SHP77 treated with DMSO at 0.1 percent for 48 hours (cell line): ENCODE measurements around the gene ZIC5.

Source experiments
- DNase-seq: peaks from one replicate; lab custom pipeline; 2025; lab: John Stamatoyannopoulos, UW

Gene ZIC5

GRCh38 chr13:99971576-99972189 lies at the start of gene ZIC5:
Gene ZIC5, minus strand, starts transcription at chr13:99971767. Its CDS starts 164 bp downstream, at chr13:99971603.
- no peak for DNase-seq

- DNase-seq = no peak
Observed at GRCh38 chr13:100019780-100020356, 48.3 kb upstream of the ZIC5 start.

DNA sequence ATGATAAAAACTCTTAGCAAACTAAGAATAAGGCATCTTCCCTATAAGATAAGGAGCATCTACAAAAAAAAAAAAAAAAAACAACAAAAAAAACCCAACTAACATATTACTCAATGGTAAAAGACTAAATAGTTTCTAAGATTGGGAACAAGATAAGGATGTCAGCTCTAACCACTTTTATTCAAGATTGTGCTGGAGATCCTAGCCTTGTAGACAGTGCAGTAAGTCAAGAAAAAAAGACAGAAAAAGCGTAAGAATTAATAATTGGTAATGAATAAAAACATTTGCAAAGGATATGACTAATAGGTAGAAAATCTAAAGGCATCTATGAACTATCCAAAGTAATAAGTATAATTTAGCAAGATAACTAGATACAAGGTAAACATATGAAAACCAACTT lies 43.1 kb upstream of the ZIC5 start:
- no peak for DNase-seq

GRCh38 chr13:99998261-99998660 lies 26.7 kb upstream of the ZIC5 start:
- DNase-seq = no peak

DNA sequence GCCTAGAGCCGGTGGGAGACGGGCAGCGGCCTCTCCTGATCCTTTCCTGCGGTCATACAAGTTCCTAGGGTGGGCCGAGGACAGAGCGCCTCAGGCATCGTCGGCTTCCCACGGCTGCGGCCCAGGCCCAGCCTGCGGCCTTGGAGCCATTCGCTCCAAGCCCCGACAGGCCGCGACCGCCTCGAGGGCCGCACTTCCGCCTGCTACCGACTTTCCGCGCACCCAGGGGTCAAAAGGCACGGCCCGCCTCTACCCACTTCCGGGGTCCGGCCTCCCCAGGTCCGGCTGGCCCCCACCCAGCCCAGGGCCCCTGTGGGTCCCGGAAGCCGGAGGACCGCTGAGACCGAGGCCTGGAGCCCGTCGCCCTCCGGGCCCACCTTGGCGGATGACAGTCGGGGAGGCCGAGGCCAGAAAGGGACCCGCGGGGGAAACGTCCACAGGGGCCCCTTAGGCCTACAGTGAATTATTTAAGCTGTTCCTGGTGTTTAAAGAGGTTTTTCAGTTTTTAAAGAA lies 26.2 kb upstream of the ZIC5 start:
- no peak for DNase-seq

GRCh38 chr13:99996381-99996973 lies 24.9 kb upstream of the ZIC5 start:
- peak; percentile 86 for DNase-seq

- no peak for DNase-seq
Observed at GRCh38 chr13:99995589-99996380, 24.2 kb upstream of the ZIC5 start.

DNA sequence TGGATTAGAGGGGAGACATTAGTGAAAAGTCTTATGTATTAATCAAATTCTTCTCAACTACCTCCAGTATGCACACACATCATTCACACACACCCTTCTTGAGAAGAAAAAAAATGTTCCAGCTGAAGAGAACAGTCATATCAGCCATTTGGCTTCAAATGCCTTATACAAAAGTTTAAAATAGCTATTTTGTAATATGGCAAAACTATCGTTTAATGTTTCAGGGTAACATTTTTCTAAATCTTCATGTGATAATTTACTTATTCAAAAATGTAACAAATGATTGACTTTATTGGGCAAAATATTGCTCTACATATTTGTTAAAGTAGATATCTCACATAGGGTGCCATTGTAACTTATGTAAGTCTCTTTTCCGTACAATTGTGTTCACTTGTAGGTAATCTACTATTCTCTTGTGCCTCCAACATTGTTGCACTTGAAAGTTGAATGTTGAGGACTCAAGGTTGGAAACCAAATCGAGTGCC lies 23.6 kb upstream of the ZIC5 start:
- no peak for DNase-seq

DNA sequence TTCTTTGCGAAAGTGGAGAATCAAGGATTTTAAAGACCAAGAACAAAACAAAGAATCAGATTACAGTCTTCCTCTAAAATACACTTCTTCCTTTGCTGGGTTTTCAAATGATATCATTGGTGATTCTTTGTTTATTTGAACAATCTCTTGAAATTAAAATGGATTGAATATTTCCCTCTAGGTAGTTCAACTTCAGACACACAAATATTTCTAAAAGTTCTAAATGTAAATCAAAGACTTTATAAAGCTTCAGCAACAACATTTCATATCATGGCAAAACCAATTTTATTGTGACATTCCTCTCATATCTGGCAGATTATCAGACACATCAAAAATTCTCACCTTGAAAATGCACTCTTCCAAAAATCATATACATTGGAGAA lies 23.1 kb upstream of the ZIC5 start:
- no peak for DNase-seq

- no peak for DNase-seq
Observed at GRCh38 chr13:99993660-99994637, 22.4 kb upstream of the ZIC5 start.

DNA sequence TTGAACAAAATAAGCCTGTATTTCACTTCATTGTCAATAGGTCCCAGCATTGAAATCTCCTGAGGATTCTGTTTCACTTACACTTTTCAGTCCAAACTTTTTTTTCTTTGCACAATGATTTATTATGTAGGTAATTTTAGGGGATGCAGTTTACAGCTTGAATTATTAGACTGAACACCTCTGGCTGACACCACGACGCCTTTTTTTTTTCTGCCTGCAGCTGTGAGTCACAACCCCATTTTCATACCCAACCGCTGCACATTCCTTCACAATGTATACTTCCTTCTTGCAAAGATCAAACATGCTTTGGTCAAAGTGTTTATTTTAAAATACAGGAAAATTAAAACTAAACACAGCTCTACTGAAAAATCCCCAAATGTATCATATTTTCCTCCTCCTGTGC lies 21.4 kb upstream of the ZIC5 start:
- no peak for DNase-seq

DNA sequence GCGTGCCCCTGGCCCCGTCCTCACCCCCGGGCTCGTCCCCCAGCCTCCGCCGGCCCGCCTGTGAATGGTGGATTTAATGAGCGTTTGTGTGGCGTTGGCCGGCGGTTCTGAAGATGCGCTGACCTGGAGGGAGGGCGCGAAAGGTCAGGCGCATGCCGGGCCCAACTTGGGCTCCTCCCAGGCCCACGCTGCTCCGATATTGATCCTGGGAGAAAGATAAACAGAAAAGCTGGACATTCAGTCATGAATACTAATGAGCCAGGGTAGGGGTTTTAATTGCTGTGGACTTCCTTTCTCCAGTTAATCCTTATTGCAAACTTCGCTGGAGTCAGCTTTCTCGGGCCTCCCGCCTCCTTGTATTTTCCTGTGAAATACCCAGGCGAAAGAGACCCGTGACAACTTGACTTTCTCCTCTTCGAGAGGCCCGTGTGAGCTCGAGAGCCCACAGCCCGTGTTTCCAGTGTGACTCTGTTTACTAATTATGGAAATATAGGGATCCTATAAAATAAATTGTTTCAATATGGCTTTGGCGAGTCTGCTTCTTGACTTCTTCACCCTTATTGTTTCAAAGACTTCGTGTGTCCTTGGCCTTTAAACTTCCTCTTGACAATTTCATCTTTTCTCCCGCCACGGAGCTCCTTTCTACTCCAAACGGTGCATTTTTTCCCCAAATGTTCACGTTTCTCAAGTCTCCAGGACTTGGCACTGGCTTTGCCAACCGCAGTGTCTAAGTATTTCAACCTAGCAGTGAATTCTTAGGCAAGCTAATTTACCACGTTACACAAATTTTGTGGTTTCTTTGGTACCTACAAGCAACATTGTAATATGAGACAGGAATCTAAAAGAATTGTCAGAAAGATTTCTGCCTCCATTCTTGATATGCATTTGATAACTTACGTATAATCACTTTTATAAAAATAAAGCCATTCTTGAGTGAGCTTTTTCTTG lies 20.5 kb upstream of the ZIC5 start:
- DNase-seq = no peak

GRCh38 chr13:99991013-99991827 lies 19.7 kb upstream of the ZIC5 start:
- DNase-seq = no peak

DNA sequence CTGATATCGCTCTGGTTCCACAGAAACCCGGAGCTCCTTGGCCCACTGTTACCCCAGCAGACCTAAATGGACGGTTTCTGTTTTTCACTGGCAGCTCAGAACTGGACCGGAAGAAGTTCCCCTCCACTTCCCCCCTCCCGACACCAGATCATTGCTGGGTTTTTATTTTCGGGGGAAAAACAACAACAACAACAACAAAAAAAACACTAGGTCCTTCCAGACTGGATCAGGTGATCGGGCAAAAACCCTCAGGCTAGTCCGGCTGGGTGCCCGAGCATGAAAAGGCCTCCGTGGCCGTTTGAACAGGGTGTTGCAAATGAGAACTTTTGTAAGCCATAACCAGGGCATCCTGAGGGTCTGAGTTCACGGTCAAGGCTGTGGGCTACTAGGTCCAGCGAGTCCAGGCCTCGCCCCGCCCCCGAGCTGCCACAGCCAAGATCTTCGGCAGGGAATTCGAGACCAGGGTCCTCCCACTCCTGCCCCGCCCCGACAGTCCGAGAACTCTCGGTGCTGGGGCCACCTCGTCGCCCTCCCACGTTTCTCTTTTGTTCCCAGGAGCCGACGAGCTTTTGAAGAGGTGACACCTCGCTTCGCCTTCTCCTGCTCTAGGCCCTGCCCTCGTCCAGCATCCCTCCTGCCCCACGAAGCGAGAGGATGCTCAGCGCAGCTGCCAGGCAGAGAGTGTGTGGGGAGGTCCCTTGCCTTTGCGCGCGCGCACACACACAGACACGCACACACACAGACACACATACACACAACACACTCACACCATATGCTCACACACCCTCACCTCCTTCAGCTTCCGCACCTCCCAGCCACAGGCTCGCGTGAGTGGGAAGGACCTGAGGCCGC lies 18.8 kb upstream of the ZIC5 start:
- DNase-seq = no peak

DNA sequence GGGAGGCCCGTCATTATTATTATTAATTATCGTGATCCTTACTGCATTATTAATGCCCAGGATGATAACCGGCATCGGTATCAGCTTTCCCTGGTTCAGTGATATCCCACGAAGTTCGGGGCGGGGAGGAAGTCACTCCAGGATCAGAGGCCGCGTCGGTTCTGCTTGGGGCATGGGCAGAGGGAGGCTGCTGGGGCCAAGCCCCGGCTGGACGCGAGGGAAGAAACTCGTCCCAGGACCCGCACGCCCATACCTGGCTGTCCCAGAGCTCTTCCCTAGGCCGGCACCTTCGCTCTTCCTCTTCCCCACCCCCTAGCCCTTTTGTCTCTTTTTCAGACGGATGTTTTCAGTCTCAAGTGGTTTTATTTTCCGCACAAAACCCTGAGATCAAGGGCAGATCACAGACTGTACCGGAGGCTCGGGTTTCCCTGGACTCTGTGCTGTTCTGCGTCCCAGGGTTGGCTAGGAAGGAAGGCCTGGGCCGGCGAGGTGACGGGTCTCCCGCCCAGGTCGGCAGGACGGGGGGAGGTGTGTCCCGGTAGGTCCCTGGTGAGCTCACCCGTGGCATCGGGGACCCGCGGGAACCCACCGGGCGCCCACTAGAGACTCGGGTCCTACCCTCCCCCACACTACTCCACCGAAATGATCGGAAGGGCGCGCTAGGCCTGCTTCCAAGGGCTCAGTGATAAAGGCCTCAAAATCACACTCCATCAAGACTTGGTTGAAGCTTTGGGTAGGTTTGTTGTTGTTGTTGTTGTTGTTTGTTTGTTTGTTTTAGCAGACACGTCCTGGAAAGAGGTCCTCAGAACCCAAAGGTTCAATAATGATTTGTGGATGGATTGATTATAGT lies 17.9 kb upstream of the ZIC5 start:
- DNase-seq = no peak

- DNase-seq = no peak
Observed at GRCh38 chr13:99988529-99989275, 17.1 kb upstream of the ZIC5 start.
